NB4 (cell line): ENCODE data around the gene NPL.
A peak's percentile ranks its signal among the peaks of the same experiment; 100 is the strongest.

Source experiments
- DNase-seq: peaks from one replicate; pipeline ENCODE4 v3.0.0; 2010; ENCODE audit warnings: low read depth
- H3K4me3 ChIP-seq: one replicate; pipeline ENCODE4 v1.5.1; 2011; ENCODE audit warnings: mild to moderate bottlenecking, low read depth, low read length, moderate library complexity
- MYC ChIP-seq: IDR thresholded peaks from 2 replicates; pipeline ENCODE4 v1.6.1; 2011; ENCODE audit warnings: low read depth, low read length
- POLR2A ChIP-seq: IDR thresholded peaks from 2 replicates; pipeline ENCODE4 v1.6.1; 2011; ENCODE audit warnings: mild to moderate bottlenecking; ENCODE audit not compliant: insufficient read length; ENCODE audit errors: extremely low read depth
- TF ChIP-seq, protein P1 (sequence below): IDR thresholded peaks from 2 replicates; pipeline ENCODE4 v1.6.1; 2011; ENCODE audit warnings: low read depth, low read length
- TF ChIP-seq, protein P2 (sequence below): IDR thresholded peaks from one replicate; pipeline ENCODE4 v1.5.1; 2012; ENCODE audit warnings: low read depth, low read length

Gene NPL

DNA sequence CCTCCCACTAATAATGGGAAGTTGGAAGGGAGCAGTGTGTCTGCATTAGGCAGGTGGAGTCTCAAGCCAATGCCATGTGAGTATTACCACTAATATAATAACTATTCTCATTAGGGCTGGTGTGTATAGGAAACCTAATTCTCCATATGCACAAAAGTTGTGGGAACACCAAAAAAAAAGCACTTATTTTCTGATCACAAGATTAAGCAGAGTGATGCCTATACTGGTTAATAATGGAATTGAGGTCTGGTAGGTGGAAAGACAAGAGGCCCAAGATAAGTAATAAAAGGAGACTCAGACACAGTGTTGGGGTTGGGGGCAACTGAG lies 7.0 kb upstream of the NPL start:
- no peak overlapping the region for H3K4me3 ChIP-seq
- no peak for DNase-seq
- TF ChIP-seq, protein P1, sequence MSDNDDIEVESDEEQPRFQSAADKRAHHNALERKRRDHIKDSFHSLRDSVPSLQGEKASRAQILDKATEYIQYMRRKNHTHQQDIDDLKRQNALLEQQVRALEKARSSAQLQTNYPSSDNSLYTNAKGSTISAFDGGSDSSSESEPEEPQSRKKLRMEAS = no peak
- no peak for TF ChIP-seq MYC
- TF ChIP-seq POLR2A = no peak
- TF ChIP-seq, protein P2, sequence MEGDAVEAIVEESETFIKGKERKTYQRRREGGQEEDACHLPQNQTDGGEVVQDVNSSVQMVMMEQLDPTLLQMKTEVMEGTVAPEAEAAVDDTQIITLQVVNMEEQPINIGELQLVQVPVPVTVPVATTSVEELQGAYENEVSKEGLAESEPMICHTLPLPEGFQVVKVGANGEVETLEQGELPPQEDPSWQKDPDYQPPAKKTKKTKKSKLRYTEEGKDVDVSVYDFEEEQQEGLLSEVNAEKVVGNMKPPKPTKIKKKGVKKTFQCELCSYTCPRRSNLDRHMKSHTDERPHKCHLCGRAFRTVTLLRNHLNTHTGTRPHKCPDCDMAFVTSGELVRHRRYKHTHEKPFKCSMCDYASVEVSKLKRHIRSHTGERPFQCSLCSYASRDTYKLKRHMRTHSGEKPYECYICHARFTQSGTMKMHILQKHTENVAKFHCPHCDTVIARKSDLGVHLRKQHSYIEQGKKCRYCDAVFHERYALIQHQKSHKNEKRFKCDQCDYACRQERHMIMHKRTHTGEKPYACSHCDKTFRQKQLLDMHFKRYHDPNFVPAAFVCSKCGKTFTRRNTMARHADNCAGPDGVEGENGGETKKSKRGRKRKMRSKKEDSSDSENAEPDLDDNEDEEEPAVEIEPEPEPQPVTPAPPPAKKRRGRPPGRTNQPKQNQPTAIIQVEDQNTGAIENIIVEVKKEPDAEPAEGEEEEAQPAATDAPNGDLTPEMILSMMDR = no peak

DNA sequence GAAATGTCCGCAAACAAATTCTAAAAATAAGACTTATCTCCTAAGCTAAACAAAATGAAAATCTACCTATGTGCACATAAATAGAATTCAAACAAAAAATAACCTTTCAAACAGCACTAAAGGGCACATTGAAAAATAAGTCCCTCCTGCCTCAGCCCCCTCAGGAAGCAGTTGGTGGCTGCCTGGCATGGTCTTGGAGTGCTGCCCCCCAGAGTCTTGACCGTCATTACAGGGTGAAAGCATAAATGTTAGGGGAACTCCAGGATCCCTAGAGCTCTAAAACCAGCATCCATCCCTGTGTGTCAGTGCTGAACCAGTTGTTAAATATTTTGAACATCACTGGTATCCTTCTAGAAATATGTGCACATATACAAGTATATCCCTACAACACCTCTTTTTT lies 6.5 kb upstream of the NPL start:
- H3K4me3 ChIP-seq = no peak overlapping the region
- DNase-seq = peak; percentile 43

DNA sequence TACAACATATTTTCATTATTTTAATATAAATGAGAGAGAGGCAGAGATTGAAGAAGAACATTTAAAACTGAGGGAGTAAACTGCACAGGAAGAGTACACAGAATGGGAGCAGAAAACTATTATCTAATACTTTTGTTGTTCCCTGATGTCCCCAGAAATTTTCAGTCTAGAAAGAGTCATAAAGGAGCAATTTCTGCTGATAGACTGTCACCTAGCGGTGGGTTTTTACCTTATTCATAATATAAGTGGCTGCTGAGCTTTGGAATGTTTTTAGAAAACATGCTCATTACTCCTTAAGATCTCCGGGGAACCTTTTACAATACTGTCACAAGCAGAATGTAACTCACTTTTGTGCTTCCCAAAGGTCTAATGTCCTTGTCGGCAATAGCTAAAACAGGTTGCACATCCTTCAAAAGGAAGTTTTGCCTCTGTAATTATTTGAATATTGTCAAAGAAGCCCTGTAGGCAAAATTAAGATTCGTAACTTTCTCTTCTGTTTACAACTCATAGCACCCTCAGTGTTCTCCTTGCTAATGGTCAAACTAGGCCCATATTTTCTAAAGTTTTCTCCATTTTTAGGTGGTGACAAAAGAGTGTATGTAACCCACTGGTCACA lies 4.9 kb upstream of the NPL start:
- H3K4me3 ChIP-seq = no peak overlapping the region
- TF ChIP-seq MYC = no peak
- TF ChIP-seq, protein P2 = peak; percentile 54
- DNase-seq = peak; percentile 63

More for the DNA sequence above, 6.5 kb upstream of the NPL start:
- no peak for TF ChIP-seq MYC
- no peak for TF ChIP-seq POLR2A
- TF ChIP-seq, protein P2 = peak; percentile 18

DNA sequence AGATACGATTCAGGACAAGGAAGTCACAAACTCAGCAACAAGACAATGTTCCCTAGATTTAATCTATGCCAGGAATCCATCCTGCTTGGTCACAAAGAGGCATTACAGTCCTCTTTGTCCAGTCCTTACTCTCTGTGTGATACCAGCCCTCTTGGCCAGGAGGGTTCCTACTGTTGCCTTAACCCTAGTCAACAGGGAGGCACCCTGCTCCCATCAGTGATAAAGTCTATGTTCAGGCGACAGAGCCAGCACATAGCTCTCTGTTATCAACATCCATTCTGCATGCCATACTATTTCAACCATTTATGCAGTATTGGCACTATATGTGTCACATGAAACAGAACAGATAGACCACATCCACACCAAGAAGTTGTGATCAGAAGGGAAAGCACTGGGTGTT lies 4.4 kb upstream of the NPL start:
- no peak for DNase-seq
- no peak overlapping the region for H3K4me3 ChIP-seq
- TF ChIP-seq MYC = no peak
- TF ChIP-seq POLR2A = no peak
- TF ChIP-seq, protein P2 = no peak
- TF ChIP-seq, protein P1 = no peak

DNA sequence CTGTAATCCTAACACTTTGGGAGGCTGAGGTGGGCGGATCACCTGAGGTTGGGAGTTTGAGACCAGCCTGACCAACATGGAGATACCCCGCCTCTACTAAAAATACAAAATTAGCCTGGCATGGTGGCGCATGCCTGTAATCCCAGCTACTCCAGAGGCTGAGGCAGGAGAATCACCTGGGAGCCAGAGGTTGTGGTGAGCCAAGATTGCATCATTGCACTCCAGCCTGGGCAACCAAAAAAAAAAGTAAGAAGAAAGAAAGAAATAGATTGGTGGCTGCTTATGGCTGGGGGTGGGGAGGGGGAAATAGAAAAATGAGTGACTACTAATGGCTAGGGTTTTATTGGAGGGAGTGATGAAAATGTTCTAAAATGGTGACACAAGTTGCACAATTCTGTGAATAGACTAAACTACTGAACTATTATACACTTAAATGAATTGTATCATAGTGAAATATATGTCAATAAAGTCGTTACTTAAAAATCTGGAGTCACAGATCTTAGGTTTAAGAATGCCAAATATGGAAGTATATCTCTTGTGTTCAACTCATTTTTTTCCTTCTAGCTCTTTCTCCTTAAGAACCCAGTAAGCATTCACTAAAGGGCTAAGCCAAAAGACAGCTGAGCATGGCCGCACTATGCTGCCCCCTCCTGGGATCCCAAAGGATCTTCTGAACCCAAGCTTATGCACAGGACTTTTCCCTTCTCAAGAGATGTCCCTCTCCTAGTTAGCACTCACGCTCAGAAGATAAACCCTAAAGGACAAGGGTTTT lies 3.2 kb upstream of the NPL start:
- DNase-seq = peak; percentile 79
- no peak overlapping the region for H3K4me3 ChIP-seq
- TF ChIP-seq, protein P2 = peak; percentile 76
- no peak for TF ChIP-seq POLR2A

DNA sequence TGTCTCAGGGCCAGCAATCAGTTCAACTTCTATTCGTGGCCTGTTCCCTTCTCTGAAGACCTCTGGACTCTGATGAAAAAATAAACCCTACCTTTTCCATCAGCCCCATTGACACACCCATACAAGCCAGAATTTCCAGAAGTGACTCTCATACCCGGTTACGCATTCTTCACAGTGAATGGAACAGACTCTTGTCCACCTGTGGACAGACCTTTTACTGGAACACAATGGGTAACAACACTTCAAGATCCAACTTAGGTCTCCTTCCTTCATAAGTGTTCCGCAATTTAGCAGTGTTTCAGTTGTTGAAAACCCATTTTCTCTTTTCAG lies 2.6 kb upstream of the NPL start:
- TF ChIP-seq, protein P2 = no peak
- TF ChIP-seq, protein P1 = no peak
- TF ChIP-seq POLR2A = no peak
- no peak for TF ChIP-seq MYC
- H3K4me3 ChIP-seq = no peak overlapping the region

More for the DNA sequence above, 2.6 kb upstream of the NPL start:
- DNase-seq = no peak
